Cerebellar nuclear complex (tissue), 1 donor: ENCODE measurements around the gene ZNF165.
A peak's percentile ranks its signal among the peaks of the same experiment; 100 is the strongest.
"Not testable (repeated sequence)": the region's sequence is repeated elsewhere in the genome, so short reads cannot be mapped to it uniquely, and the experiment has no call there.

ENCODE experiments used
- DNase-seq, 2 experiments: peaks; one replicate each; lab custom pipeline; 2025; lab: John Stamatoyannopoulos, UW

Gene ZNF165

GRCh38 chr6:28080381-28080630 lies at the start of gene ZNF165:
Gene ZNF165, plus strand, starts transcription at chr6:28080568. Its CDS starts 4,913 bp downstream, at chr6:28085481.
- not testable (repeated sequence) for DNase-seq

GRCh38 chr6:28053584-28053983 lies 26.8 kb upstream of the ZNF165 start:
- no peak for DNase-seq

GRCh38 chr6:28060405-28060804 lies 20.0 kb upstream of the ZNF165 start:
- no peak for DNase-seq

- no peak for DNase-seq
Observed at GRCh38 chr6:28064272-28064671, 16.1 kb upstream of the ZNF165 start.

GRCh38 chr6:28068067-28068466 lies 12.3 kb upstream of the ZNF165 start:
- DNase-seq, result no peak

- DNase-seq, result not testable (repeated sequence)
Observed at GRCh38 chr6:28070968-28071367, 9.4 kb upstream of the ZNF165 start.

- DNase-seq, result no peak
Observed at GRCh38 chr6:28078050-28078449, 2.3 kb upstream of the ZNF165 start.

GRCh38 chr6:28078836-28079235 lies 1.5 kb upstream of the ZNF165 start:
- no peak for DNase-seq

GRCh38 chr6:28080631-28081485 lies 490 bp downstream of the ZNF165 start:
- peak; percentile 19 to 77 for DNase-seq

- no peak for DNase-seq
Observed at GRCh38 chr6:28081486-28081751, 1.1 kb downstream of the ZNF165 start.

- no peak for DNase-seq
Observed at GRCh38 chr6:28082939-28083338, 2.6 kb downstream of the ZNF165 start.

- no peak for DNase-seq
Observed at GRCh38 chr6:28089054-28089453, 8.7 kb downstream of the ZNF165 start.

- DNase-seq, result no peak
Observed at GRCh38 chr6:28090917-28091586, 10.7 kb downstream of the ZNF165 start.

GRCh38 chr6:28102222-28102621 lies 21.9 kb downstream of the ZNF165 start:
- DNase-seq, result not testable (repeated sequence)

GRCh38 chr6:28102699-28103098 lies 22.3 kb downstream of the ZNF165 start:
- DNase-seq, result not testable (repeated sequence)

- DNase-seq, result peak in 1 of 2 experiments; percentile 65
Observed at GRCh38 chr6:28104392-28105244, 24.2 kb downstream of the ZNF165 start.

GRCh38 chr6:28105245-28105639 lies 24.9 kb downstream of the ZNF165 start:
- no peak for DNase-seq

- no peak for DNase-seq
Observed at GRCh38 chr6:28107506-28107905, 27.1 kb downstream of the ZNF165 start.

- DNase-seq, result no peak
Observed at GRCh38 chr6:28111964-28112363, 31.6 kb downstream of the ZNF165 start.

- no peak for DNase-seq
Observed at GRCh38 chr6:28115799-28116198, 35.4 kb downstream of the ZNF165 start.

- no peak for DNase-seq
Observed at GRCh38 chr6:28117386-28118050, 37.1 kb downstream of the ZNF165 start.

GRCh38 chr6:28118217-28118616 lies 37.8 kb downstream of the ZNF165 start:
- DNase-seq, result no peak
